HG03457 (cell line): Measurements from ENCODE around the gene VAMP3.

ENCODE experiments used
- ATAC-seq: cut with Tn5 transposase; IDR thresholded peaks from one replicate; pipeline ENCODE4 v1.9.1; 2021; ENCODE audit warnings: moderate number of reproducible peaks; ENCODE audit not compliant: unreplicated experiment

Gene VAMP3

GRCh38 chr1:7770997-7771822, at the start of gene VAMP3:
Gene VAMP3, plus strand, starts transcription at chr1:7771296. Its CDS starts 88 bp downstream, at chr1:7771384.
- peak; percentile 57 for ATAC-seq

- ATAC-seq: no peak
These were observed 49.0 kb upstream of the VAMP3 start for GRCh38 chr1:7721940-7722669.

- ATAC-seq: no peak
These were observed 48.5 kb upstream of the VAMP3 start for GRCh38 chr1:7722670-7723012.

- ATAC-seq: no peak
These were observed 44.5 kb upstream of the VAMP3 start for GRCh38 chr1:7726623-7727022.

- no peak for ATAC-seq
These were observed 43.2 kb upstream of the VAMP3 start for GRCh38 chr1:7727809-7728471.

GRCh38 chr1:7729761-7730160, 41.3 kb upstream of the VAMP3 start:
- ATAC-seq: no peak

- ATAC-seq: no peak
These were observed 38.8 kb upstream of the VAMP3 start for GRCh38 chr1:7732331-7732730.

GRCh38 chr1:7733276-7733675, 37.8 kb upstream of the VAMP3 start:
- no peak for ATAC-seq

- no peak for ATAC-seq
These were observed 33.1 kb upstream of the VAMP3 start for GRCh38 chr1:7738044-7738443.

GRCh38 chr1:7743346-7743745, 27.8 kb upstream of the VAMP3 start:
- no peak for ATAC-seq

- ATAC-seq: no peak
These were observed 26.2 kb upstream of the VAMP3 start for GRCh38 chr1:7744882-7745281.

- ATAC-seq: no peak
These were observed 25.3 kb upstream of the VAMP3 start for GRCh38 chr1:7745783-7746182.

GRCh38 chr1:7747605-7748004, 23.5 kb upstream of the VAMP3 start:
- ATAC-seq: no peak

GRCh38 chr1:7749126-7749525, 22.0 kb upstream of the VAMP3 start:
- ATAC-seq: no peak

GRCh38 chr1:7751174-7751573, 19.9 kb upstream of the VAMP3 start:
- ATAC-seq: no peak

GRCh38 chr1:7752512-7753417, 18.3 kb upstream of the VAMP3 start:
- no peak for ATAC-seq

GRCh38 chr1:7753641-7754040, 17.5 kb upstream of the VAMP3 start:
- ATAC-seq: no peak

- no peak for ATAC-seq
These were observed 16.9 kb upstream of the VAMP3 start for GRCh38 chr1:7754234-7754633.

GRCh38 chr1:7755448-7755847, 15.6 kb upstream of the VAMP3 start:
- no peak for ATAC-seq

- ATAC-seq: no peak
These were observed 10.9 kb upstream of the VAMP3 start for GRCh38 chr1:7760245-7760644.

GRCh38 chr1:7761103-7761502, 10.0 kb upstream of the VAMP3 start:
- ATAC-seq: no peak
